AG09309 (cell line): Measurements from ENCODE around the gene PGBD1.
A peak's percentile ranks its signal among the peaks of the same experiment; 100 is the strongest.

Experiments used
- DNase-seq: peaks from one replicate; pipeline ENCODE4 v3.0.0-alpha.2; 2010; ENCODE audit warnings: low read depth
- H3K4me3 ChIP-seq: 2 replicates; pipeline ENCODE4 v1.5.1; 2011; ENCODE audit warnings: mild to moderate bottlenecking, low read depth, low read length, moderate library complexity; ENCODE audit not compliant: control insufficient read depth
- CTCF ChIP-seq: IDR thresholded peaks from 2 replicates; pipeline ENCODE4 v1.5.1; 2011; ENCODE audit warnings: mild to moderate bottlenecking, low read depth, low read length, inconsistent platforms; ENCODE audit not compliant: insufficient read depth, control insufficient read depth; ENCODE audit errors: missing control alignments

PGBD1 gene

DNA sequence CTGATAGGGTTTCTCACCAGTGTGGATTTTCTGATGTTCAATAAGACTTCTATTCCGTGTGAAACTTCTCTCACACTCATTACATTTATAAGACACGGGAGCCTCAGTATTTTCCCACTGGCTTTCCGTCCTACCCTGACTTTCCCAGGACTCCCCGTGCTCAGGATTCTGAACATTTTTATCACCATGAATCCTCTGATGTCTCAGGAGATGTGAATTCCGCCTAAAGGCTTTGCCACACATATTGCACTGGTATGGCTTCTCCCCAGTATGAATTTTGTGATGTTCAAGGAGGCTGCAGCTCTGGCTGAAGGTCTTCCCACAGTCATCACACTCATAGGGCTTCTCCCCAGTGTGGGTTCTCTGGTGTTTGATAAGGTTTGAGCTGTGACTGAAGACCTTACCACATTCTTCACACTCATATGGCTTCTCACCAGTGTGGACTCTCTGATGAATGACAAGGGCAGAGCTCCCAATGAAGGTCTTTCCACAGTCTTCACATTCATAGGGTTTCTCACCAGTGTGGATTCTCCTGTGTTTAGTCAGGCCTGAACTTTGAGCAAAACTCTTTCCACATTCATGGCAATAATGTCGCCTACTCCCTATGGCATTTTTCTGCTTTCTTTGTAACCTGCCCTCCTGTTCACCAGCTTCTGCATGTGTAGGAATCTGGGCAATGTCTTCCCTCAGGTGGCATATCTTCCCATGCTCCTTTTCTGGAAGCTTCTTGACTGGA, 36.0 kb upstream of the PGBD1 start:
- no peak for DNase-seq
- no peak for TF ChIP-seq CTCF
- H3K4me3 ChIP-seq, result no peak overlapping the region

GRCh38 chr6:28248916-28249315, 32.5 kb upstream of the PGBD1 start:
- TF ChIP-seq CTCF, result no peak
- H3K4me3 ChIP-seq, result no peak overlapping the region
- no peak for DNase-seq

DNA sequence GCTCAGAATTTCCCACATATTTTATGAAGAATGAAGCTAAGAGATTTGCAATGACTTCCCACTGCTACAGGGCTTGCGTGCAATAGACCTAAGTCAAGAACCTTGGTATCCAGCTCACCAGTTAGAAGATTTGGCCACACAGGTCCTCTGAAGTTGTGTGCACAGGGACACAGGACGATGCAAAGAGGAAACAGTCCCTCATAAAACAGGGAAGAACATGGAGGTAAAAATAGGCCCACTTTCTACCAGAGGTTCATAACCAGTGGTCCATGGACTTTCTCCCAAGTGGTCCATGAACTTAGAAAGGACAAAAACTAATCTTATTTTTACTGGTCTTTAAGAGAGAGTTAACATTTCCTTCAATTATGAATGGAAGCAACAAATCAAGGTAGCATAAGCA, 30.6 kb upstream of the PGBD1 start:
- H3K4me3 ChIP-seq, result peak overlapping the region; percentile 93
- no peak for TF ChIP-seq CTCF
- DNase-seq, result no peak

DNA sequence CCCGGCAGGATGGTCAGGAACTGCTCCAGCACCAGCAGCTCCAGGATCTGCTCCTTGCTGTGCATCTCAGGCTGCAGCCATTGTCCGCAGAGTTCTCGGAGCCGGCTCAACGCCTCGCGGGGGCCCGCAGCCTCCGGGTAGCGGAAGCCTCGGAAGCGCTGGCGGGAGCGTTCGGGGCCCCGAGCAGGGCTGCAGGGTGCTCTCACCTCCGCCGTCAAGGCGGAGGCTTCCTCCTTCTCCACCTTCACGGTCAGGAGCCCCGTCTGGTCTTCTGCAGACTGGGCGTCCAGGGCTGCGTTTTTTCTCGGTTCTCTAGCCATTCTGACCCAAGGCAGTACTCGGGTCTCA, 29.7 kb upstream of the PGBD1 start:
- TF ChIP-seq CTCF, result no peak
- no peak for DNase-seq
- peak overlapping the region; percentile 93 for H3K4me3 ChIP-seq

DNA sequence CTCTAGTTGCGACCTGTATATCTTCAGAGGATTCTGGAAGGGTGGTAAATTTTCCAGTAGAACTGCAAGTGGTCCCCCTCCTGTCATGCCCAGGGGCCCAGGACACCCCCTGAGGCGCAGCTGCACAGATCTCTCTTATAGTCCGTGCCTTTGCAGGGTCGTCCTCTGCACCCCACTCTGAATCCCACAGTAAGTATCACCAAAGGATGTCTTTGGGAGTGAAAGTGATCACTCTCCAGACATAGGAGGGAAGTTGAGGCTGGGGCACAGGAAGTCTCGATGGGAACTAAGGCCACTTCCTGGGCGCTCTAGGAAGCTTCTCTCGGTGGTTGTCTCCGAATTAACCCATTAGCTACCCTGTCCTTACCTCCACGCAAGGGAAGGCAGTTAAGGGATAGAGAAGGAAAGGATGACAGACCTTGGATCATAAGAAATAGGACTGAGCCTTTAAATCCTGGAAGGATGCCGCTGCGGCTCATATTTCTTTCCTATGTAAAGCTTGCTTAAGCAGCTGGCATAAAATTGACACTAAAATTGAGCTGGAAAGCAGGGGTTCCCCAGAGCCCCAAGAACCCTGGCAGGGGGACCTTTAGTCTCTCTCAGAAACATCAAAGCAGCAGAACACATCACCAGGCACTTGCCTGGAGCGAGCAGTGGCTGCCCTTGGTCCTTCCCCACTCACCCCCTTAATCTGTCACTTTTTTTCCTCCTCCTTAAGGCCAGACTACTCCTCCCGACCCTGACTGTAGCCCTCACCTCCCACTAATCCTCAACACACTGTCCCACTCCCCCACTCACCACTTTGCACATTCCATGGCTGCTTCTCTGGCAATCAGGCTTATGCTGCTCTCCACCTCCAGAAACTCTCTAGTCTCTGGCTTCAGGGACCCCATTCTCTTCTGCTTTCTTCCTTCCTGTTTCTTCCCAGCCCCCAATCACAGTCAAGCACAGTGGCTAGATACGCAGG, 29.1 kb upstream of the PGBD1 start, which contains the start of gene ZKSCAN4:
ZKSCAN4 (minus strand) TSS at position 261 of the 967 bp plus-strand sequence. CDS start 289 bp downstream, outside the sequence.
- DNase-seq, result peak; percentile 69
- no peak for TF ChIP-seq CTCF
- H3K4me3 ChIP-seq, result peak within 1 kb of the TSS; percentile 93

DNA sequence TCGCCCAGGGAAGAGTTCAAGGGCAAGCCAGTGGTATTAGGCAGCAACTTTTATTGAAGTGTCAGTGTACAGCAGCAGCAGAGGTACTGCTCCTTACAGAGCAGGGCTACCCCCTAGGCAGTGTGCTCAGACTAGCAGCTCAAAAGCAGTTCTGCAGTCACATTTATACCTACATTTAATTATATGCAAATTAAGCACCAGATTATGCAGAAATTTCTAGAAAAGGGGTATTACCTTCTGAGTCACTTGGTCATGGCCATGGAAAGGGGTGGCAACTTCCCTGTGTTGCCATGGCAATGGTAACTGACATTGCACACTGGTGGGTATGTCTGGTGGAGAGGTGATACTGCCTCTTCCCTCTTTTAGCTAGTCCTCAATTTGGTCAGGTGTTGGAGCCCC, 27.3 kb upstream of the PGBD1 start:
- no peak overlapping the region for H3K4me3 ChIP-seq
- DNase-seq, result no peak
- TF ChIP-seq CTCF, result no peak
